Stimulated activated CD4-positive, alpha-beta T cell treated with anti-CD3 and anti-CD28 coated beads, Interleukin-1b, Interleukin-23, amount 100 ng/mL, for 4 hours (primary cell): ENCODE data around the gene WWOX.

Experiments
- DNase-seq, 2 donors: peaks; one replicate each; pipeline ENCODE4 v3.0.0-alpha.2; 2020; ENCODE audit warnings: low read depth in 2 of 2

Gene WWOX

GRCh38 chr16:78799429-78799828 is 700.0 kb downstream of the WWOX start:
- DNase-seq: no peak

GRCh38 chr16:78800523-78800922 is 701.1 kb downstream of the WWOX start:
- DNase-seq: no peak

GRCh38 chr16:78804058-78804735 is 704.7 kb downstream of the WWOX start:
- no peak for DNase-seq

GRCh38 chr16:78805556-78805955 is 706.1 kb downstream of the WWOX start:
- DNase-seq: no peak

- no peak for DNase-seq
These were observed 711.8 kb downstream of the WWOX start for GRCh38 chr16:78811247-78811646.

GRCh38 chr16:78812582-78812981 is 713.1 kb downstream of the WWOX start:
- no peak for DNase-seq

GRCh38 chr16:78813661-78814311 is 714.3 kb downstream of the WWOX start:
- no peak for DNase-seq

- no peak for DNase-seq
These were observed 716.3 kb downstream of the WWOX start for GRCh38 chr16:78815713-78816112.

- DNase-seq: no peak
These were observed 717.2 kb downstream of the WWOX start for GRCh38 chr16:78816499-78817195.

- no peak for DNase-seq
These were observed 717.8 kb downstream of the WWOX start for GRCh38 chr16:78817200-78817739.

- DNase-seq: no peak
These were observed 721.9 kb downstream of the WWOX start for GRCh38 chr16:78821335-78821734.

GRCh38 chr16:78822509-78822908 is 723.1 kb downstream of the WWOX start:
- no peak for DNase-seq

- no peak for DNase-seq
These were observed 723.6 kb downstream of the WWOX start for GRCh38 chr16:78823027-78823426.

- DNase-seq: no peak
These were observed 729.8 kb downstream of the WWOX start for GRCh38 chr16:78829280-78829679.

- no peak for DNase-seq
These were observed 731.1 kb downstream of the WWOX start for GRCh38 chr16:78830599-78830998.

- no peak for DNase-seq
These were observed 732.6 kb downstream of the WWOX start for GRCh38 chr16:78832100-78832499.

GRCh38 chr16:78836802-78837491 is 737.5 kb downstream of the WWOX start:
- DNase-seq: no peak

GRCh38 chr16:78837706-78838105 is 738.3 kb downstream of the WWOX start:
- DNase-seq: no peak

- no peak for DNase-seq
These were observed 738.8 kb downstream of the WWOX start for GRCh38 chr16:78838276-78838675.

GRCh38 chr16:78842950-78843349 is 743.5 kb downstream of the WWOX start:
- no peak for DNase-seq

GRCh38 chr16:78843978-78844377 is 744.5 kb downstream of the WWOX start:
- no peak for DNase-seq

GRCh38 chr16:78844682-78845081 is 745.2 kb downstream of the WWOX start:
- DNase-seq: no peak
